ENCODE measurements around the gene SH2D2A. TPM values are rescaled to one million over a fixed set of nuclear protein-coding genes. Genes with fewer than 3 reads are reported as not detected.

The SH2D2A gene
- total RNA-seq, 2 experiments from 2014 or later, result 51.6 to 51.8 TPM

DNA sequence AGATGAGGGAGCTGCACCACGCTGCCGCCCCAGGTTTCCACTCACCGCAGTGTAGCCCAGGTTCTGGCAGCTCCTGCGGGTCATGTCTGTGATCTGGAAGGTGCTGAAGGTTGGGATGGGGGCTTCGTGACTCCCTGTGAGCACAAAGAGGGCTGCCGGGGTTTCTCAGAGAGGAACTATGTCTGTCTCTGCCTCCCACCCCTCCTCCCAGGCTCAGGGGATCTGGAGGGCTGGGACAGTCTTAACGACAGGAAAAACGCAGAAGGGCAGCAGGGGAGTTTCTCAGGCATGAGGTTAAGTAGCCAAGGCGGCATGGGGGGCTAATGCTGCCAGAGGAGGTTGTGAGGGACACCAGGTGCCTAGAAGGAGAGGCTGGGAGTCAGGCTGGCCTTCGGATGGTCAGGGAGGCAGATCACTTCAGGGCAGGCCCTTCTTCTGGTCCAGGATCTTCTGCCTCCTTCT lies 656 bp downstream of the SH2D2A start:
- TF ChIP-seq CTCF (IDR thresholded peaks at IDR 0.05), result no peak
- ATAC-seq (ENCODE audit: poor library complexity) (no peak), DNase-seq (peak in 4 of 14 experiments; percentile 24 to 59 (median 47))
- no peaks in the 10 kb centered on the region for H3K9me3 ChIP-seq (ENCODE audit: control insufficient read depth in 1 of 2, insufficient read depth in 1 of 2, low read length in 2 of 2)
- ChIA-PET POLR2A (interaction anchor here (0.7 to 2.2 kb wide), 8 partner anchors 10 to 90 kb away, joined by 3 to 16 read pairs (median 4); partner anchors contain the start of genes METTL25B, NTRK1 and PRCC), CTCF (interaction anchor here (1.8 to 2.1 kb wide), 2 partner anchors 23 to 44 kb away, joined by 8 to 11 read pairs; no protein-coding TSS in a partner anchor)
- peaks cover 56% of the 10 kb centered on the region for H3K4me1 Mint-ChIP-seq (ENCODE audit: low read depth)
- no peaks in the 10 kb centered on the region for H3K27me3 ChIP-seq (ENCODE audit: control insufficient read depth in 1 of 2, insufficient read depth in 2 of 2, low read length in 2 of 2)
- H3K9me3 Mint-ChIP-seq, result no peaks in the 10 kb centered on the region
- H3K36me3 Mint-ChIP-seq (ENCODE audit: low read depth), result peaks cover 28% of the 10 kb centered on the region
- H3K27ac ChIP-seq (ENCODE audit: low read depth in 1 of 2, low read length in 2 of 2), result peak overlapping the region; percentile 97 to 99
- H3K27me3 Mint-ChIP-seq, result peaks cover 6% of the 10 kb centered on the region
- H3K4me3 ChIP-seq (ENCODE audit: low read length), result peak overlapping the region; percentile 73
- peak overlapping the region; percentile 98 for H3K27ac Mint-ChIP-seq
- H3K4me1 ChIP-seq (ENCODE audit: insufficient read depth, low read length), result peaks cover 70% of the 10 kb centered on the region
- intact Hi-C loops (cut with DNase I, micrococcal nuclease), result loop anchor here (2.0 to 10.0 kb wide), 3 partner anchors 45 to 319 kb away; partner anchors contain the start of genes ETV3 (in 1 of the 2) and NTRK1 (in 1 of the 2)
- H3K4me3 Mint-ChIP-seq, result peak overlapping the region; percentile 83
- peaks cover 31% of the 10 kb centered on the region for H3K36me3 ChIP-seq (ENCODE audit: insufficient read depth, low read length)

- ATAC-seq (ENCODE audit: poor library complexity) (no peak), DNase-seq (peak in 1 of 14 experiments; percentile 34)
- Histone ChIP-seq H3K9me3 (ENCODE audit: control insufficient read depth in 1 of 2, insufficient read depth in 1 of 2, low read length in 2 of 2) (no peaks in the 10 kb centered on the region), H3K27ac (ENCODE audit: low read depth in 1 of 2, low read length in 2 of 2) (peak overlapping the region; percentile 97 to 99), H3K4me3 (ENCODE audit: low read length) (peak overlapping the region; percentile 73), H3K27me3 (ENCODE audit: control insufficient read depth in 1 of 2, insufficient read depth in 2 of 2, low read length in 2 of 2) (no peaks in the 10 kb centered on the region), H3K4me1 (ENCODE audit: insufficient read depth, low read length) (peaks cover 73% of the 10 kb centered on the region), H3K36me3 (ENCODE audit: insufficient read depth, low read length) (peaks cover 35% of the 10 kb centered on the region)
- CTCF ChIA-PET, result interaction anchor here (1.8 kb wide), 1 partner anchor 44 kb away, joined by 8 read pairs; no protein-coding TSS in a partner anchor
- Mint-ChIP-seq H3K36me3 (ENCODE audit: low read depth) (peaks cover 31% of the 10 kb centered on the region), H3K4me3 (peak overlapping the region; percentile 83), H3K27ac (peak overlapping the region; percentile 98), H3K4me1 (ENCODE audit: low read depth) (peaks cover 58% of the 10 kb centered on the region), H3K9me3 (no peaks in the 10 kb centered on the region), H3K27me3 (peaks cover 6% of the 10 kb centered on the region)
- intact Hi-C loops (cut with DNase I, micrococcal nuclease), result loop anchor here (2.0 to 10.0 kb wide), 2 partner anchors 83 to 319 kb away; partner anchors contain the start of gene ETV3 (in 1 of the 2)
- no peak for TF ChIP-seq CTCF (IDR thresholded peaks at IDR 0.05)
- POLR2A ChIA-PET, result interaction anchor here (0.9 to 1.0 kb wide), 2 partner anchors 9 to 17 kb away, joined by 3 to 4 read pairs; no protein-coding TSS in a partner anchor
These were observed 1.3 kb downstream of the SH2D2A start for GRCh38 chr1:156815307-156815826.

DNA sequence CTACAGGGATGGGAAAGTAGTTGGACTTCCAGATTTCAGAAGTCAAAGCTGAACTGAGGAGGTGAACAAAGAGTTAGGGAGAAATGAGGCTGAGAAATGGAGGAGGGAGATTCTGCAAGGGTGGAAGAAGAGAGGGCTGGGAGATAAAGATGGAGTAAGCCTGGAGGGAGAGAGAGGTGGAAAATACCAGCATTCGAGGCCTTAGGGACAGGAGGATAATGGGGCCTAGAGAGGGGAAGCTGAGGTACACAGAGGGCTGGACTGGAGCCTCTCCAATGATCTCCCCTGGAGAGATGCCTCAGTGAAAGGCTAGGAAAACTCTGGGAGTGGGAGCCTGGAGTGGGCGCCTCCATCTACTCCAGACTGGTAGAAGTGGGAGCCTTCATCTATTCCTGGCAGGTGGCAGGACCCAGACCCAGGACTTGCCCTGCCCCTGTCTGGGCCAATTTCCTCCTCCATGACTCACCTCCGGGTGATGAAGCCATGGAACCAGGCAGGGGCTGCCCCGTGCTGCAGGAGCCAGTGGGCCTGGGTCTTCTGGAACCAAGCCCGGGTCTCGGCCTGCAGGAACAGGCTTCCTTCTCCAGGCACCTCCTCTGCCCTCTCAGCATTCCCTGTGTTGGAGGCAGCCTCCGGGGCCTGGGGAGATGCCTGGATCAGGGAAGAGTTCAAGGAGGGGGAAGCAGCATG lies 1.9 kb downstream of the SH2D2A start:
- peak overlapping the region; percentile 97 to 99 for H3K27ac ChIP-seq (ENCODE audit: low read depth in 1 of 2, low read length in 2 of 2)
- ChIA-PET CTCF (interaction anchor here (0.6 to 2.9 kb wide), 10 partner anchors 8 to 48 kb away, joined by 3 to 27 read pairs (median 7); partner anchors contain the start of genes NTRK1 and PRCC), POLR2A (interaction anchor here (0.9 to 1.6 kb wide), 2 partner anchors 8 to 63 kb away, joined by 4 read pairs; partner anchors contain the start of gene HDGF)
- ATAC-seq (ENCODE audit: poor library complexity) (no peak), DNase-seq (peak in 8 of 14 experiments; percentile 22 to 74 (median 54))
- no peaks in the 10 kb centered on the region for H3K9me3 ChIP-seq (ENCODE audit: control insufficient read depth in 1 of 2, insufficient read depth in 1 of 2, low read length in 2 of 2)
- peak overlapping the region; percentile 98 for H3K27ac Mint-ChIP-seq
- H3K4me3 ChIP-seq (ENCODE audit: low read length), result peak overlapping the region; percentile 73
- H3K36me3 ChIP-seq (ENCODE audit: insufficient read depth, low read length), result peaks cover 38% of the 10 kb centered on the region
- peaks cover 32% of the 10 kb centered on the region for H3K36me3 Mint-ChIP-seq (ENCODE audit: low read depth)
- no peak for TF ChIP-seq CTCF (IDR thresholded peaks at IDR 0.05)
- peak overlapping the region; percentile 83 for H3K4me3 Mint-ChIP-seq
- intact Hi-C loops (cut with DNase I, micrococcal nuclease), result loop anchor here (2.0 to 10.0 kb wide), 4 partner anchors 33 to 320 kb away; partner anchors contain the start of gene ETV3 (in 1 of the 2)
- peaks cover 6% of the 10 kb centered on the region for H3K27me3 Mint-ChIP-seq
- peaks cover 73% of the 10 kb centered on the region for H3K4me1 ChIP-seq (ENCODE audit: insufficient read depth, low read length)
- H3K9me3 Mint-ChIP-seq, result no peaks in the 10 kb centered on the region
- H3K27me3 ChIP-seq (ENCODE audit: control insufficient read depth in 1 of 2, insufficient read depth in 2 of 2, low read length in 2 of 2), result no peaks in the 10 kb centered on the region
- peaks cover 58% of the 10 kb centered on the region for H3K4me1 Mint-ChIP-seq (ENCODE audit: low read depth)

Data from CD4-positive, alpha-beta T cell (primary cell).